HG02943 (cell line): ENCODE results near the gene PLXDC2.

Experiments
- ATAC-seq: cut with Tn5 transposase; IDR thresholded peaks from one replicate; pipeline ENCODE4 v1.9.1; 2021; ENCODE audit warnings: mild to moderate bottlenecking, low read depth, moderate library complexity; ENCODE audit not compliant: unreplicated experiment

PLXDC2 gene

GRCh38 chr10:19931894-19932590 is 115.8 kb downstream of the PLXDC2 start:
- no peak for ATAC-seq

DNA sequence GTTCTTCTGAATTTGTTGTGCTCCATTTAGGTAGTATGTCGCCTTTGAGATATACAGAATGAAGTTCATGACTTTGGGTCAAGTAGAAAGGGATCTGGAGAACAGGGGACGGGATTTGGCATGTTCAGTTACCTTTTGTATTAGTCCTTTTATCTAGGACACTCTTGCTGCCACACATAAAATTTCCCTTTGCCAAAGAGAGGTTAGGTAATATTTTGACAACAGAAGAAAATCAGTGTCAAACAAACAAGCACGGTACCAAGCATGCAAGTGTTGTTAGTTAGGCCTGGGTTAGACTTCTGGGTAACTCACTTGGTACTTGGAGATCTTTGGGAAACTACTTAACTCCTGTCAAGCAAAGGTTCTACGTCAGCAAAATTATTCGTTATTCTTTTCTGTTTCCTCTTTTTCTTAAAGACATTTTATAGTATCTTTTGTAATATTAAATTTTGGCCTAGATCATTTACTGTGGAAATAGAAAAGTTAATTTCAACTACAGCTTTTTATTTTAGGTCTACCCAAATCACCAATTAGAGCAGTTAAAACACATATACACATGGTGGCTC is 116.7 kb downstream of the PLXDC2 start:
- no peak for ATAC-seq

DNA sequence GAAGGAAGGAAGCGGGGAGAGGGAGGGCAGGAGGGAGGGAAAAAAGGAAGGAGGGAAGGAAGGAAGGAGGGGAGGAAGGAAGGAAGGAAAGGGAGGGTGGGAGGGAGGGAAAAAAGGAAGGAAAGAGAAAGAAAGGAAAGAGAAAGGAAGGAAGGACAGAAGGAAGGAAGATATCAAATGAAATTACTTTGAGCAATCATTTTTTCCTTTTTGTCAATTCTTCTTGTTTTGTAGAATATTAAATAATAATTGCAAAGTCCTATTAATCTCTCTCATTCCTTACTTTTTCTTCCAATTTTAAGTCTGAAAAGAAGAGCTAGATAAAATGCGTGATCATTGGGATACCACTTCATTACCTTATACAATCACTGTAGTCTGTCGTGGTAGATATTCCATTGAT is 117.5 kb downstream of the PLXDC2 start:
- ATAC-seq: no peak

DNA sequence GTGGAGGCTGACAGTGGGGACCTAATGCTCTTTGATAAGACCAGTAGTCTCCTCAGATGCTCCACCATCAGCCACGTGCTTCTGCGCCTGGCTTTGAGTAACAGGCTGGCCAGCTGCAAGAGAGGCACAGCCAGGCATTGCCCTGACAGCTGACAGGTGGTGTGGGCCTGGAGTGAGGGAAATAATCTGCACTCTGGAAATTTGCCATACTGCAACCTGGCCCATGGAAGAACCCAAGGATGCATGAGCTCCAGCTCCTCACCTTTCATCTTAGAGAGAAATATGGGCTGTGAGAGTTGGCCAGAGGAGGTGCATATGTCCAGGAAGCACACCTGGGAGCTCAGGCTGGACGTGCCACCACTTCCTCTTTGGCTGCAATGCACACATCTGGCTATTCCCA is 118.9 kb downstream of the PLXDC2 start:
- no peak for ATAC-seq

DNA sequence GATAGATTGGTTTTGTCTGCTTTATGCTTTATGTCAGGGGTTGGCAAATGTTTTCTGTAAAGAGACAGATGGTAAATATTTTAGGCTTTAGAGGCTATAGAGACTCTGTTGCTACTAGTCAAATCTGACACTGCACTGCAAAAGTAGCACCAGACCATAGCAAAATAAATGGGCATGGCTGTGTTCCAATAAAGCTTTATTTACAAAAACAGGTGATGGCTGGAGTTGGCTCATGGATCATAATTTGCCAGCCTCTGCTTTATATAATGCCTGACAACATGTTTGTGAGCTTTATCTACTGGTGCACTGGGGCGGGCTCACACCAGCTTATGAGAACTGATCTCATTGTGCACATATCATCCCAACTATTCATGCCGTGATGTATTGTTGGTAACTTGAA is 120.1 kb downstream of the PLXDC2 start:
- no peak for ATAC-seq

DNA sequence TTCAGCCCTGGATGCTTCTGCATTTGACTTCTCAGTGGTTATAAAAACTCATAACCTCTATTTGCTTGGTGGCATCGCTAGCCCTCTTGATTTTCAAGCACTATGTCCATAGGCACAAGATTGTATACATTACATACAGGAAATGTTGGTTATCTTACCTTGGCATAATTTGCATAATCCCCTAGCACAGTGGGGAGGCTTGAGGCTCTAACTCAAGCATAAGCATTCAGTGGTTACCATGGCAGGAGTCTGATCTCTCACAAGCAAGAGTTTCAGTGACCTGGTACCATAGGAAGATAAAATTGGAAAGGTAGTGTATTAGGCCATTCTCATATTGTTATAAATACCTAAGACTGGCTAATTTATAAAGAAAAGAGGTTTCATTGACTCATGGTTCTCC is 121.8 kb downstream of the PLXDC2 start:
- no peak for ATAC-seq

DNA sequence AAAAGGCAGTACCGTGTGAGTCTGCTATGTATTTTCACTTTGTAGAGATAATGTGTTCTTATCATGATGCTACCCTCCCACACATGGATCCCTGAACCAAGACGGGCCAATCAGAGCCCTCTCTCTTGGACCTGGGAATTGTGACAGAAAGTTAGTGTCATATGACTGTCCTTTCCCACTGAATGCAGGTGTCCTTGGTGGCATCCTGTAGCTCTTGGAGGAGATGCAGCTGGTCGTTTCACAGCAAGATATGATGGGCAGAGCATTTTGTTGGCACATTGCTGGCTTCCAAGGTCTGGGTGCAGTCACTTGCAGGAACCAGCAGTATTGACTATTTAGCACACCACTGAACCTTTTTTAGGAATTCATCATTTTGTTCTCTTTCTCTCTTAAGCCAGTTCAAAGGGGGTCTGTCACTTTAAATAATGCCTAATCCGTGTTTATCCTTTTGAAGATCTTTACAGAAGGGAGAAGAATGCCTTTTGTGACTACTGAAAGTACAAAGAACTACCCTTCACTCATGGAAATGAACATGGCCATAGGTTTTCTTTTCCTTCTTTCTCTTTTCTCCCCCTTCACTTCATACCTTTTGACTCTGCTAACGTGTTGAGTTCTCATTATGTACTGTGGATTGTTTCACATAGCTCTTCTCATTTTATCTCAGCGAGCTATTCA is 125.1 kb downstream of the PLXDC2 start:
- no peak for ATAC-seq

DNA sequence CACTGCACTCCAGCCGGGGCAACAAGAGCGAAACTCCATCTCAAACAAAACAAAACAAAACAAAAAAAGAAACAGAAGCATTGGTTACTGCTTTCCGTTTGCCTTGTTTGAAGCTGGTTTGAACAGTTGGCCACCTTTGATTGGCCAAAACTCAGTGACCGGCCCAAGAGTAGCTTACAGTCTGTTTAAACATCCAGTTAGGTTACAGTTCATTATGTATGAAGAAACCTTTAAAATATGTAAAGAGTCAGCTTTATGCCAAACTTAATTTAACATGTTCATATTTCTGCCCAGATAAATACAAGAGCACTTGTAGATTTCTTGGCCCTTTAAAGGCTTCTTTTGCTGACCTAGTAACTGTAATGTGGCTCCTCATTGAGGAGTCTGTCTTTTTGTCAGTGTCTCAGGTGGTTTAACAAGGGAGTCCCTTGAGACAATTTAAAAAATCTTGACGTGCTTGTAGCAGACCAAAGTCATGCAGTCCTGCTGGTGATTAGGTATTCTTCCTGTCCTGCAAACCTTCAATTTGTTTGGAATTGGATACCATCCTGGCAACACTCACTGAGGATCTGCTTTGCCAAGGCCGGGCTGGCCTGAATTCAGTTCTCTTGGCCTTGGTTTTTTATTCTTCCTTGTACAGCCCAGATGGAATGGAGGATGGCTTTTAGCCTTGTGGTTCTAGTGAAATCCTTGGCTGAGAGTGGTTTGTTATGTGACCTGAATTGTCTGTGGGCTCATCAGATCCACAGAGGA is 128.9 kb downstream of the PLXDC2 start:
- ATAC-seq: no peak

- no peak for ATAC-seq
Measured at GRCh38 chr10:19946245-19946644, 130.0 kb downstream of the PLXDC2 start.

GRCh38 chr10:19946791-19947190 is 130.6 kb downstream of the PLXDC2 start:
- ATAC-seq: no peak

DNA sequence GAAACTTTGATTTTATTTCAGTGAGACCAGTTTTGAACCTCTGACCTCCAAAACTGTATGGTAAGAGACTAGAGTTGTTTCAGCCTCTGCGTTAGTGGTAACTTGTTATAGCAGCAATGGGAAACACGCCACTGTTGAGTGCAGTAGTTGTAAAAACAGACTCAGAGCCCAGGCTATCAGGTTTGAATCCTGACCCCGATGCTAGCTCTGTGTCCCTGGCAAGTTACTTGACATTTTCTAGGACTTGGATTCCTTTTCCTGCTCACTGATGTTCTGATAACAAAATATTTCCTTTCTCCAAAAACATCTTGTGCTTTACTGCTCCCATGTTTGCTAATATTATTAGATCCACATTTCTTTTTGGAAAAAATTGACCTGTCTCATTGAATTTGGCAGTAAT is 131.0 kb downstream of the PLXDC2 start:
- ATAC-seq: no peak

- ATAC-seq: peak; percentile 74
Measured at GRCh38 chr10:19947656-19948055, 131.4 kb downstream of the PLXDC2 start.

GRCh38 chr10:19952224-19953010 is 136.2 kb downstream of the PLXDC2 start:
- ATAC-seq: no peak

DNA sequence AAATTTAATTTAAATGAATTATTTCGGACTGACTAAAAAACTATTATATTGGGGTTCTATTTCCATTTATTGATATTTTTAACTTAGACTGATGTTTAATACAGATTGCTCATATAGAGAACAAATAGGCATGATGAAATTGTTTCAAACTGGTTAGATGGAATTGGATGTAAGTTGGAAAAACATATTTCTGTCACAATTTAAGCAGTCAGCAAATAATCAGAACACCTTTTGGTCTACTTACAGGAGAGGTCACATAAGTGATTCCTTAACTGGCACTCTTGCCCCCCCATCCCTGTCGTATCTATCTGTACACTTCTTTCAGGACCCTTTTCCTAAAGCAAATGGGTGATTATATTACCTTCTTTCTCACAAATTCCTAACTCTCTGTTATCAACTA is 138.4 kb downstream of the PLXDC2 start:
- ATAC-seq: no peak

GRCh38 chr10:19956516-19957032 is 140.3 kb downstream of the PLXDC2 start:
- no peak for ATAC-seq

- peak; percentile 99 for ATAC-seq
Measured at GRCh38 chr10:19958787-19959186, 142.6 kb downstream of the PLXDC2 start.

DNA sequence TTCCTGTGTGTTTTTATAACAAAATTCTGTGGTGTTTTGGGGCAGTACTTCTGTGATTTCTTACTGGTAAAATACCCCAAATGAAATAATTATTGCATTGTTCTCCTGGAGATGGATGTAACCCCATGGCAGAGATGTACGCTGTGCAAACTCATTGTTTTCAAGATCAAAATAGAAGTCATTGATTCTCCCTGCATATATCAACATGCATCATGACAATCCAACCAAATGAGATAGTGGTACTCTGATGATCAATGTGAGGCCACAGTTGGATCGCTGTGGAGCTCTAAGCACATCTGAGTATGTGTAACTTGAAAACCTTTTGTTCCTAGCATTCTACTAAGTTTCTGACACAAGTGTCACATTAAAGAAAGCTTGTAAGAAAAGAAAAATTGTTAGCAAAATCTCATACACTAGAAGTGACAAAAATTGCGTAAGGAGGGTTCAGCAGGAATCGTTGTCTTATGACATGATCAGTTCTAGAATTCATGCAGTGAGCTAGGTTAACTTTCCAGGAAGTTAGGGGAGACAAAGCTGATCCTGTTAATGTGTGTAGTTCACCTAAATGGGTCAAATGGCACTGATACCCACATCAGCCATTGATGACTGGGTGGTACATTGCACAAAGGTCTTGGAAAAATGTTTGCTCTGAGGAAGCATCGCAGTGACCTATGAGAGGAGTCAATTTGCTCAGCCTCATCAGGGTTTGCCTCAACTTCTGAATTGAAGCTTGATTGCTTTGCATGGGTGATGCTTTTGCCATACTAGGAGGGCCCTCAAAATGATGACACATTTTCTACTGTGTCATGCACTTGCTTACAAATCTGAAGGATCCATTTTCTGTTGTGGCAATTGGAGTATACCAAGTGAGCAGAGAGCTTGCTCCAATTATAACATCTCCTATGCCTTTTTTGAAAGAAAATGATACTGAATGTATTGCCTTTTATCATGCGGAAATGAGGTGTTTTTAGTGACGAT is 145.1 kb downstream of the PLXDC2 start:
- no peak for ATAC-seq

- no peak for ATAC-seq
Measured at GRCh38 chr10:19964625-19965024, 148.4 kb downstream of the PLXDC2 start.

GRCh38 chr10:19966751-19967150 is 150.5 kb downstream of the PLXDC2 start:
- ATAC-seq: no peak
